Osteoblast (primary cell): ENCODE data around the gene GABPA. TPM values are rescaled to one million over a fixed set of nuclear protein-coding genes. Genes with fewer than 3 reads are reported as not detected.
A peak's percentile ranks its signal among the peaks of the same experiment; 100 is the strongest.

ENCODE experiments used
- DNase-seq: peaks from one replicate; pipeline ENCODE4 v3.0.0; 2011; ENCODE audit warnings: low spot score, mixed read lengths; ENCODE audit not compliant: insufficient read length; ENCODE audit errors: missing footprints
- H2AFZ ChIP-seq: 2 replicates; pipeline ENCODE4 v1.6.0; 2011; ENCODE audit warnings: mild to moderate bottlenecking, low read length
- H3K27ac ChIP-seq: 2 replicates; pipeline ENCODE4 v1.5.1; 2011; ENCODE audit warnings: mild to moderate bottlenecking, low read depth, low read length, moderate library complexity
- H3K27me3 ChIP-seq: 2 replicates; pipeline ENCODE4 v1.6.0; 2012; ENCODE audit warnings: mild to moderate bottlenecking, control low read depth, inconsistent platforms, low read length, moderate library complexity; ENCODE audit not compliant: insufficient read depth
- H3K36me3 ChIP-seq: 2 replicates; pipeline ENCODE4 v1.5.1; 2011; ENCODE audit warnings: mild to moderate bottlenecking, low read length, control low read depth, moderate library complexity; ENCODE audit not compliant: insufficient read depth
- H3K4me1 ChIP-seq: 2 replicates; pipeline ENCODE4 v1.5.1; 2011; ENCODE audit warnings: mild to moderate bottlenecking, low read length, control low read depth, moderate library complexity; ENCODE audit not compliant: insufficient read depth
- H3K4me2 ChIP-seq: 2 replicates; pipeline ENCODE4 v1.6.0; 2011; ENCODE audit warnings: mild to moderate bottlenecking, low read length; ENCODE audit not compliant: insufficient read depth
- H3K4me3 ChIP-seq: fragments of 200-600 bp; sonication (generic); 3 replicates; pipeline ENCODE4 v1.5.1; 2012; ENCODE audit warnings: mild to moderate bottlenecking, low read length, inconsistent platforms; ENCODE audit not compliant: insufficient read depth
- H3K79me2 ChIP-seq: 2 replicates; pipeline ENCODE4 v1.6.0; 2012; ENCODE audit warnings: mild to moderate bottlenecking, low read length, control low read depth, inconsistent platforms; ENCODE audit not compliant: insufficient read depth
- H3K9me3 ChIP-seq: 2 replicates; pipeline ENCODE4 v1.5.1; 2011; ENCODE audit warnings: low read depth, low read length, control low read depth
- H4K20me1 ChIP-seq: 2 replicates; pipeline ENCODE4 v1.6.0; 2012; ENCODE audit warnings: mild to moderate bottlenecking, low read length, control low read depth; ENCODE audit not compliant: insufficient read depth
- total RNA-seq: library from RNA; depleted of rRNA; stranded (reverse); fragments of >200 nt; gene quantifications from 2 replicates; pipeline ENCODE4 v1.2.3, GENCODE V29; 2012
- TF ChIP-seq, protein P1 (sequence below): IDR thresholded peaks from 2 replicates; pipeline ENCODE4 v1.5.1; 2011; ENCODE audit warnings: mild to moderate bottlenecking, low read depth, low read length, moderate library complexity; ENCODE audit errors: extremely low read depth

GABPA gene
- 28.0 and 28.6 TPM in 2 replicates for total RNA-seq

- Histone ChIP-seq H4K20me1 (peaks cover 11% of the 10 kb centered on the region), H3K9me3 (no peaks in the 10 kb centered on the region), H3K4me1 (peaks cover 17% of the 10 kb centered on the region), H3K4me2 (peak within 1 kb of the TSS; percentile 95), H3K27ac (peak within 1 kb of the TSS; percentile 94), H3K4me3 (peak within 1 kb of the TSS; percentile 79), H3K79me2 (peaks cover 90% of the 10 kb centered on the region), H3K27me3 (no peaks in the 10 kb centered on the region), H2AFZ (peak within 1 kb of the TSS; percentile 96), H3K36me3 (peaks cover 6% of the 10 kb centered on the region)
- DNase-seq, result peak; percentile 98
- TF ChIP-seq, protein P1, sequence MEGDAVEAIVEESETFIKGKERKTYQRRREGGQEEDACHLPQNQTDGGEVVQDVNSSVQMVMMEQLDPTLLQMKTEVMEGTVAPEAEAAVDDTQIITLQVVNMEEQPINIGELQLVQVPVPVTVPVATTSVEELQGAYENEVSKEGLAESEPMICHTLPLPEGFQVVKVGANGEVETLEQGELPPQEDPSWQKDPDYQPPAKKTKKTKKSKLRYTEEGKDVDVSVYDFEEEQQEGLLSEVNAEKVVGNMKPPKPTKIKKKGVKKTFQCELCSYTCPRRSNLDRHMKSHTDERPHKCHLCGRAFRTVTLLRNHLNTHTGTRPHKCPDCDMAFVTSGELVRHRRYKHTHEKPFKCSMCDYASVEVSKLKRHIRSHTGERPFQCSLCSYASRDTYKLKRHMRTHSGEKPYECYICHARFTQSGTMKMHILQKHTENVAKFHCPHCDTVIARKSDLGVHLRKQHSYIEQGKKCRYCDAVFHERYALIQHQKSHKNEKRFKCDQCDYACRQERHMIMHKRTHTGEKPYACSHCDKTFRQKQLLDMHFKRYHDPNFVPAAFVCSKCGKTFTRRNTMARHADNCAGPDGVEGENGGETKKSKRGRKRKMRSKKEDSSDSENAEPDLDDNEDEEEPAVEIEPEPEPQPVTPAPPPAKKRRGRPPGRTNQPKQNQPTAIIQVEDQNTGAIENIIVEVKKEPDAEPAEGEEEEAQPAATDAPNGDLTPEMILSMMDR, result no peak
Measured at GRCh38 chr21:25734904-25735645, at the start of gene GABPA, which contains the start of gene ATP5PF. GABPA (plus strand) TSS chr21:25734972; CDS start chr21:25741599, 6,627 bp downstream. ATP5PF (minus strand) TSS chr21:25734904; CDS start chr21:25729794, 5,110 bp downstream.

DNA sequence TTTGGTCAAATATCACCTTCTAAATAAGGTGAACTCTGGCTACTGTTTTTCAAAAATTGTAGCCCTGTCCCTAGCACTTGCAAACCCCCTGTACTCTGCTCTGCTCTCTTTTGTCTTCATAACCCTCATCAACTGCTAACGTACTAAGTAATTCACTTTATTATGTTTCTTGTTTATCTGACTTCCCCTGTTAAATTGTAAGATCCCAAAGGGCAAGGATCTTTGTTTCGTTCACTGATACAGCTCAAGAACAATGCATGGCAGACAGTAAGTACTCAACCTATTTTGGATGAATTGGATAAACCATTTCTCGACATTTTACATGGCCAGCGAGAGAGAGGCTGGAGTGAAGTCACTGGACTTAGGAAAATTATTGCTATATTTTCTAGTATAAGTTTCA, 47.0 kb upstream of the GABPA start:
- DNase-seq, result no peak
- no peak overlapping the region for H3K4me2 ChIP-seq

GRCh38 chr21:25688275-25689155, 46.3 kb upstream of the GABPA start:
- H3K4me2 ChIP-seq, result no peak overlapping the region
- H4K20me1 ChIP-seq, result no peaks in the 10 kb centered on the region
- no peaks in the 10 kb centered on the region for H3K27me3 ChIP-seq
- no peak overlapping the region for H3K4me3 ChIP-seq
- DNase-seq, result no peak
- H3K36me3 ChIP-seq, result no peaks in the 10 kb centered on the region
- H3K27ac ChIP-seq, result no peak overlapping the region
- no peaks in the 10 kb centered on the region for H3K4me1 ChIP-seq
- H3K9me3 ChIP-seq, result no peaks in the 10 kb centered on the region
- H2AFZ ChIP-seq, result no peak overlapping the region
- TF ChIP-seq, protein P1, result no peak
- no peaks in the 10 kb centered on the region for H3K79me2 ChIP-seq

More for the DNA sequence above, 47.0 kb upstream of the GABPA start:
- H3K36me3 ChIP-seq, result no peaks in the 10 kb centered on the region
- TF ChIP-seq, protein P1, result no peak
- no peaks in the 10 kb centered on the region for H3K4me1 ChIP-seq
- H3K79me2 ChIP-seq, result no peaks in the 10 kb centered on the region
- no peak overlapping the region for H3K4me3 ChIP-seq
- no peak overlapping the region for H3K27ac ChIP-seq
- no peak overlapping the region for H2AFZ ChIP-seq
- no peaks in the 10 kb centered on the region for H3K9me3 ChIP-seq
- H3K27me3 ChIP-seq, result no peaks in the 10 kb centered on the region
- no peaks in the 10 kb centered on the region for H4K20me1 ChIP-seq

GRCh38 chr21:25689226-25689625, 45.5 kb upstream of the GABPA start:
- no peaks in the 10 kb centered on the region for H3K4me1 ChIP-seq
- TF ChIP-seq, protein P1, result no peak
- H2AFZ ChIP-seq, result no peak overlapping the region
- H3K27ac ChIP-seq, result no peak overlapping the region
- H3K4me2 ChIP-seq, result no peak overlapping the region
- H3K4me3 ChIP-seq, result no peak overlapping the region
- no peak for DNase-seq
- no peaks in the 10 kb centered on the region for H4K20me1 ChIP-seq
- no peaks in the 10 kb centered on the region for H3K9me3 ChIP-seq
- H3K36me3 ChIP-seq, result no peaks in the 10 kb centered on the region
- H3K79me2 ChIP-seq, result no peaks in the 10 kb centered on the region
- H3K27me3 ChIP-seq, result no peaks in the 10 kb centered on the region
